ENCODE measurements around the gene MS4A6A. TPM values are rescaled to one million over a fixed set of nuclear protein-coding genes. Genes with fewer than 3 reads are reported as not detected.

Gene MS4A6A, protein sequence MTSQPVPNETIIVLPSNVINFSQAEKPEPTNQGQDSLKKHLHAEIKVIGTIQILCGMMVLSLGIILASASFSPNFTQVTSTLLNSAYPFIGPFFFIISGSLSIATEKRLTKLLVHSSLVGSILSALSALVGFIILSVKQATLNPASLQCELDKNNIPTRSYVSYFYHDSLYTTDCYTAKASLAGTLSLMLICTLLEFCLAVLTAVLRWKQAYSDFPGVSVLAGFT
- total RNA-seq: 0.22 TPM in 1 of 2 replicates, not detected in the other

DNA sequence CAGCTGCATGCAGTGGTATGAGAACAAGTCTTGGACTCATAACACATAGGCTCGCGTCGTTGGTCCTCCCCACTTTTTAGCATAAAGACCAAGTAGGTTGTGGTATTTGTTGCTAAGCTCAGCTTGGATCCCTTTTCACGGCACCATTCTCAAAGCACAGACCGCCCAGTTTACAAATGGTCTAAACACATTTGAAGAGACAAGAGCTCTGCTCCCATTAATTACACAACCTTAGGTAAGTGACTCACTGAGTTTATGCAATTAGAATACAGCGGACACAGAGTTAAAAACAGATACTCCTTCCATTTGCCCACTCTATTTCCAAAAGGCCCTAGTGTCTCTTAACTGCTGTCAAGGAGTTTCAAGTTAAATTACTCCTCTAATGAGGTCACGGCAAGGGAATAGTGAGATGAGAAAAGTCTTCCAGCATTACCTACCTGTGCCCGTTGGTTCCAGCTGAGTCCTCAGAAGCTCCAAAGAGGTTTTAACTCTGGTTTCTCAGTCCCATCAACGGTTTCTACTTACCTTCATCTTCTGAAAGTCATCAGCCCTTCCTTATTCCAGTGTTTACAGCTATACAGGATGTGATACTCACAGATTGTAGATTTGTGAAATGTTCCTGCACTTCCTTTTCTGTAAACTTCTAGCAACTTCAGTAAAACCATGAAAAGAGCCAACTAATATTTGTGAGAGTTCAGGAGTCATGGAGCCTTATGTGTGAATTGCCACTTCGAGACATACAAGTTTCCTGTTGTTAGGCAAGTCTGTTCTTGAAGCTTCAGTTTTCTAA, at the start of gene MS4A6A:
Gene MS4A6A (minus strand): TSS at position 543 of the 790 bp plus-strand sequence. CDS start 1,356 bp downstream, outside the sequence.
- no peak for ATAC-seq (ENCODE audit: low read depth)
- POLR2A ChIA-PET: no interaction called here

DNA sequence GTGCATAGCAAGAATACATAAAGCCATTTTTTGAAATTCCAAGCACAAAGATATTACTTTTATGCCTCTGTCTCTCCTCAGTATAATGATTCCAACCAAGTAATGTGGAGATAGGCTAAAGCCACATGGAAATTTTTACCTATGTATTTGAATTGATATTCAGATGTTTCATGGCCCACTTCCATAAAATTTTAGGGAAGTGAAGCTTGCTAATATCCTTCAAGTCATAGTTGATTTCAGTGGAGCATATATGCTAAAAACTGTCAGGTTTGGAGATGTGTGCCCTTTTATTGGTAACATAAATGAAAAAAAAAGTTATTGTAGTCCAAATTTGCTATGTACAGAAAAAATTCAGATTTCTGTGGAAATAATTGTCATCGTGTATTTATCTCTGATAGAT, 47.8 kb upstream of the MS4A6A start:
- TF ChIP-seq, protein P1, sequence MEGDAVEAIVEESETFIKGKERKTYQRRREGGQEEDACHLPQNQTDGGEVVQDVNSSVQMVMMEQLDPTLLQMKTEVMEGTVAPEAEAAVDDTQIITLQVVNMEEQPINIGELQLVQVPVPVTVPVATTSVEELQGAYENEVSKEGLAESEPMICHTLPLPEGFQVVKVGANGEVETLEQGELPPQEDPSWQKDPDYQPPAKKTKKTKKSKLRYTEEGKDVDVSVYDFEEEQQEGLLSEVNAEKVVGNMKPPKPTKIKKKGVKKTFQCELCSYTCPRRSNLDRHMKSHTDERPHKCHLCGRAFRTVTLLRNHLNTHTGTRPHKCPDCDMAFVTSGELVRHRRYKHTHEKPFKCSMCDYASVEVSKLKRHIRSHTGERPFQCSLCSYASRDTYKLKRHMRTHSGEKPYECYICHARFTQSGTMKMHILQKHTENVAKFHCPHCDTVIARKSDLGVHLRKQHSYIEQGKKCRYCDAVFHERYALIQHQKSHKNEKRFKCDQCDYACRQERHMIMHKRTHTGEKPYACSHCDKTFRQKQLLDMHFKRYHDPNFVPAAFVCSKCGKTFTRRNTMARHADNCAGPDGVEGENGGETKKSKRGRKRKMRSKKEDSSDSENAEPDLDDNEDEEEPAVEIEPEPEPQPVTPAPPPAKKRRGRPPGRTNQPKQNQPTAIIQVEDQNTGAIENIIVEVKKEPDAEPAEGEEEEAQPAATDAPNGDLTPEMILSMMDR (IDR thresholded peaks at IDR 0.05): no peak
- H3K27me3 Mint-ChIP-seq: no peaks in the 10 kb centered on the region
- no peak overlapping the region for H3K27ac Mint-ChIP-seq
- intact Hi-C loops (cut with micrococcal nuclease): no loop called here
- no peak for ATAC-seq (ENCODE audit: low read depth)
- no peaks in the 10 kb centered on the region for H3K4me1 Mint-ChIP-seq
- no peak for DNase-seq
- H3K36me3 Mint-ChIP-seq (ENCODE audit: low read depth): no peaks in the 10 kb centered on the region
- no peaks in the 10 kb centered on the region for H3K9me3 Mint-ChIP-seq
- ChIA-PET POLR2A (no interaction called here), CTCF (interaction anchor here (1.1 kb wide), 1 partner anchor 34 kb away, joined by 3 read pairs; no protein-coding TSS in a partner anchor)
- H3K4me3 Mint-ChIP-seq: no peak overlapping the region

More for the DNA sequence above, at the start of gene MS4A6A:
- H3K9me3 Mint-ChIP-seq: peaks cover 5% of the 10 kb centered on the region
- H3K27me3 Mint-ChIP-seq: no peaks in the 10 kb centered on the region
- H3K27ac Mint-ChIP-seq: no peak within 1 kb of the TSS
- no peaks in the 10 kb centered on the region for H3K36me3 Mint-ChIP-seq (ENCODE audit: low read depth)
- CTCF ChIA-PET: no interaction called here
- peaks cover 46% of the 10 kb centered on the region for H3K4me1 Mint-ChIP-seq
- DNase-seq: no peak
- TF ChIP-seq, protein P1 (IDR thresholded peaks at IDR 0.05): no peak
- H3K4me3 Mint-ChIP-seq: no peak within 1 kb of the TSS
- intact Hi-C loops (cut with micrococcal nuclease): loop anchor here (10.0 kb wide), 2 partner anchors 358 to 428 kb away; partner anchors contain the start of gene STX3

DNA sequence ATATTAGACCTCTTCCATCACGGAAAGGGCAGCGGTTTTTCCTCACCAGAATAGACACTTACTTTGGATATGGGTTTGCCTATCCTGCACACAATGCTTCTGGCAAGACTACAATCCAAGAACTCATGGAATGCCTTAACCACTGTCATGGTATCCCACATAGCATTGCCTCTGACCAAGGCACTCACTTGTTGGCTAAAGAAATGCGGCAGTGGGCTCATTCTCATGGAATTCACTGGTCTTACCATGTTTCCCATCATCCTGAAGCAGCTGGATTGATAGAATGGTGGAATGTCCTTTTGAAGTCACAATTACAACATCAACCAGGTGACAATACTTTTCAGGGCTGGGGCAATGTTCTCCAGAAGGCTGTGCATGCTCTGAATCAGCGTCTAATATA, 39.3 kb upstream of the MS4A6A start:
- TF ChIP-seq, protein P1 (IDR thresholded peaks at IDR 0.05): no peak
- POLR2A ChIA-PET: no interaction called here
- Mint-ChIP-seq H3K4me1 (no peaks in the 10 kb centered on the region), H3K4me3 (no peak overlapping the region), H3K27ac (no peak overlapping the region), H3K27me3 (no peaks in the 10 kb centered on the region), H3K9me3 (no peaks in the 10 kb centered on the region), H3K36me3 (ENCODE audit: low read depth) (no peaks in the 10 kb centered on the region)
- no peak for ATAC-seq (ENCODE audit: low read depth)
- DNase-seq: no peak
- intact Hi-C loops (cut with micrococcal nuclease): no loop called here
- CTCF ChIA-PET: no interaction called here

DNA sequence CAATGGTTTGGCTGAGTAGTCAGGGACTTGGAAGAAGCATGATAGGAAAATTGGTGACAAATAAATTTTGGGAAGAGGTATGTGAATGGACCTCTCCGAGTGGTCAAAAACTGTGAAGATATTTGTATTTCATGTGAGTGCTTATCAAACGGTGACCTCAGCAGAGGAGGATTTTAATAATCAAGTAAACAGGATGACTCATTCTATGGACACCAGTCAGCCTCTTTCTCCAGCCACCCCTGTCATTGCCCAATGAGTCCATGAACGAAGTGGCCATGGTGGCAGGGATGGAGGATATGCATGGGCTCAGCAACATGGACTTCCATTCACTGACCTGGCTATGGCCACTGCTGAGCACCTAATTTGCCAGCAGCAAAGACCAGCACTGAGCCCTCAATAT, 38.8 kb upstream of the MS4A6A start:
- Mint-ChIP-seq H3K27ac (no peak overlapping the region), H3K4me1 (no peaks in the 10 kb centered on the region), H3K27me3 (peaks cover 1% of the 10 kb centered on the region), H3K36me3 (ENCODE audit: low read depth) (no peaks in the 10 kb centered on the region), H3K4me3 (no peak overlapping the region), H3K9me3 (no peaks in the 10 kb centered on the region)
- ATAC-seq (ENCODE audit: low read depth) (no peak), DNase-seq (no peak)
- TF ChIP-seq, protein P1 (IDR thresholded peaks at IDR 0.05): no peak
- intact Hi-C loops (cut with micrococcal nuclease): no loop called here
- CTCF ChIA-PET: no interaction called here
- POLR2A ChIA-PET: no interaction called here

DNA sequence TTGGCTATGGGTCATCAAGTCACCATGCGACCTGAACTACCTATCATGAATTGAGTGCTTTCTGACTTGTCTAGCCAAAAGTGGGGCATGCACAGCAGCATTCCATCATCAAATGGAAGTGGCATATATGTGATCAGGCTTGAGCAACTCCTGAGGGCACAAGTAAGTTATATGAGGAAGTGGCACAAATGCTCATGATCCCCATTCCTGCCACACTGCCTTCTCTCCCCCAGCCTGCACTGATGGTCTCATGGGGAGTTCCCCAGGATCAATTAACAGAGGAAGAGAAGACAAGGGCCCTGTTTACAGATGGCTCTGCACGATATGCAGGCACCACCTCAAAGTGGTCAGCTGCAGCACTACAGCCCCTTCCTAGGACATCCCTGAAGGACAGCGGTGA, 38.3 kb upstream of the MS4A6A start:
- H3K4me1 Mint-ChIP-seq: no peaks in the 10 kb centered on the region
- POLR2A ChIA-PET: no interaction called here
- no peak overlapping the region for H3K4me3 Mint-ChIP-seq
- peaks cover 3% of the 10 kb centered on the region for H3K27me3 Mint-ChIP-seq
- CTCF ChIA-PET: no interaction called here
- no peak for DNase-seq
- TF ChIP-seq, protein P1 (IDR thresholded peaks at IDR 0.05): no peak
- H3K36me3 Mint-ChIP-seq (ENCODE audit: low read depth): no peaks in the 10 kb centered on the region
- no peak for ATAC-seq (ENCODE audit: low read depth)
- H3K27ac Mint-ChIP-seq: no peak overlapping the region
- intact Hi-C loops (cut with micrococcal nuclease): no loop called here
- H3K9me3 Mint-ChIP-seq: no peaks in the 10 kb centered on the region
